ENCODE measurements around the gene KCNQ4. TPM values are rescaled to one million over a fixed set of nuclear protein-coding genes. Genes with fewer than 3 reads are reported as not detected.

KCNQ4 gene
- total RNA-seq, 5 donors from 2014 or later (not counting 1 experiment from before 2014, with no cell fraction given): 0.10 to 0.35 (median 0.26) TPM

- no peak overlapping the region for H3K27ac Mint-ChIP-seq
- H3K36me3 Mint-ChIP-seq: no peaks in the 10 kb centered on the region
- Histone ChIP-seq H3K4me1 (ENCODE audit: control insufficient read depth in 1 of 2, extremely low read depth in 1 of 2, insufficient read depth in 2 of 2, low read length in 2 of 2) (peaks cover 0 to 18% of the 10 kb centered on the region in 2 experiments), H3K27ac (ENCODE audit: low read length) (no peak overlapping the region), H3K9me3 (no peaks in the 10 kb centered on the region), H3K27me3 (replicated peaks in 1 of 2; ENCODE audit: control insufficient read depth in 2 of 2, extremely low read depth in 1 of 2, insufficient read depth in 2 of 2, low read length in 1 of 2) (peaks cover 0 to 43% of the 10 kb centered on the region in 2 experiments), H3K4me3 (ENCODE audit: control insufficient read depth in 1 of 2, extremely low read depth in 1 of 2, low read length in 1 of 2) (no peak overlapping the region), H3K36me3 (ENCODE audit: control insufficient read depth in 2 of 2, extremely low read depth in 1 of 2, insufficient read depth in 1 of 2, low read length in 1 of 2) (no peaks in the 10 kb centered on the region)
- H3K9me3 Mint-ChIP-seq: peaks cover 0 to 5% (median 4%) of the 10 kb centered on the region in 3 donors
- DNase-seq (no peak), ATAC-seq (replicated peaks in 1 of 4) (no peak)
- ChIA-PET POLR2A (no interaction called here), CTCF (no interaction called here)
- H3K4me1 Mint-ChIP-seq: peaks cover 8 to 23% (median 15%) of the 10 kb centered on the region in 3 donors
- 92% methylated on average over 2 of the region's 6 CpGs for WGBS (ENCODE audit: insufficient coverage)
- no peak overlapping the region for H3K4me3 Mint-ChIP-seq
- H3K27me3 Mint-ChIP-seq: peaks cover 30 to 33% of the 10 kb centered on the region in 2 donors
These were observed 97.4 kb downstream of the KCNQ4 start for GRCh38 chr1:40880813-40881549.

- Mint-ChIP-seq H3K4me1 (peaks cover 3 to 13% (median 6%) of the 10 kb centered on the region in 3 donors), H3K36me3 (no peaks in the 10 kb centered on the region), H3K4me3 (peak overlapping the region in 2 of 3 donors; percentile 19 to 60), H3K9me3 (no peaks in the 10 kb centered on the region), H3K27me3 (peaks cover 51 to 54% of the 10 kb centered on the region in 2 donors), H3K27ac (no peak overlapping the region)
- WGBS (ENCODE audit: insufficient coverage): 27% methylated on average over 62 of the region's 73 CpGs
- H3K36me3 ChIP-seq (ENCODE audit: control insufficient read depth in 2 of 2, extremely low read depth in 1 of 2, insufficient read depth in 1 of 2, low read length in 1 of 2): no peaks in the 10 kb centered on the region
- H3K27ac ChIP-seq (ENCODE audit: low read length): no peak overlapping the region
- DNase-seq: no peak
- H3K27me3 ChIP-seq (replicated peaks in 1 of 2; ENCODE audit: control insufficient read depth in 2 of 2, extremely low read depth in 1 of 2, insufficient read depth in 2 of 2, low read length in 1 of 2): peaks cover 2 to 61% of the 10 kb centered on the region in 2 experiments
- no peak overlapping the region for H3K4me3 ChIP-seq (ENCODE audit: control insufficient read depth in 1 of 2, extremely low read depth in 1 of 2, low read length in 1 of 2)
- ChIA-PET CTCF (no interaction called here), POLR2A (no interaction called here)
- H3K4me1 ChIP-seq (ENCODE audit: control insufficient read depth in 1 of 2, extremely low read depth in 1 of 2, insufficient read depth in 2 of 2, low read length in 2 of 2): peaks cover 0 to 4% of the 10 kb centered on the region in 2 experiments
- no peaks in the 10 kb centered on the region for H3K9me3 ChIP-seq
- ATAC-seq (replicated peaks in 1 of 4): peak in 2 of 4 experiments; percentile 13 to 16
These were observed 100.6 kb downstream of the KCNQ4 start for GRCh38 chr1:40884055-40884795.

DNA sequence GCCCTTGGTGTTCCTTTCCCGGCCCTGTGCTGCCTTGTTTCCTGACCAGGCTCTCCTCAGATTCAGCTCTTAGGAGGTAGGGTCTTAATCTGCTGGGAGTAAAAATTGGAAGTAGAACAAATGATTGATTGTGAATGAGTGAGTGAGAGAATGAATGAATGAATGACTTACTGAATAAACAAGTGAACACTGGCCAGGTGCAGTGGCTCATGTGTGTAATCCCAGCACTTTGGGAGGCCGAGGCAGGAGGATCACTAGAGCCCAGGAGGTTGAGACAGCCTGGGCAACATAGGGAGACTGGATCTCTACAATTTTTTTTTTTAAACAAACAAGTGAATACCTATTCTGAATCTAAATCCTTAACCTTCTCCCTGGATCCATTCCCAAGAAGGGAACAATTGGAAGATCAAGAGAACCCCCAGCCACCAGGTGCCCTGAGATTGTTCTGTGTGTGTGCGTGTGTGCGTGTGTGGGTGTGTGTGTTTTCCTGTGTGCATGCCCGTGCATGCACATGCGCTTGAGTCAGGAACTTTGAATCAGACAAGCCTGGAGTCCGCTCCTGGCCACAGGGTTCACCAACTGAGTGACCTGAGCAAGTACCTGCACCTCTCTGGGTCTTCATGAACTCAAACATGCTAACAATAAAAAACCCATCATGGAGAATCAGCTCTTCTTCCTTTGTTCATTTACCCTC is 102.9 kb downstream of the KCNQ4 start:
- no peak overlapping the region for H3K4me3 ChIP-seq (ENCODE audit: control insufficient read depth in 1 of 2, extremely low read depth in 1 of 2, low read length in 1 of 2)
- peaks cover 44 to 53% of the 10 kb centered on the region in 2 donors for H3K27me3 Mint-ChIP-seq
- H3K9me3 Mint-ChIP-seq: no peaks in the 10 kb centered on the region
- H3K36me3 ChIP-seq (ENCODE audit: control insufficient read depth in 2 of 2, extremely low read depth in 1 of 2, insufficient read depth in 1 of 2, low read length in 1 of 2): no peaks in the 10 kb centered on the region
- H3K9me3 ChIP-seq: no peaks in the 10 kb centered on the region
- H3K27ac Mint-ChIP-seq: peak overlapping the region in 1 of 2 donors; percentile 8
- H3K4me1 ChIP-seq (ENCODE audit: control insufficient read depth in 1 of 2, extremely low read depth in 1 of 2, insufficient read depth in 2 of 2, low read length in 2 of 2): peaks cover 0 to 4% of the 10 kb centered on the region in 2 experiments
- POLR2A ChIA-PET: interaction anchor here in 1 of 2 donors (0.6 kb wide), 1 partner anchor 411 kb away, joined by 6 read pairs; no protein-coding TSS in a partner anchor
- peaks cover 3 to 13% (median 6%) of the 10 kb centered on the region in 3 donors for H3K4me1 Mint-ChIP-seq
- CTCF ChIA-PET: no interaction called here
- DNase-seq (no peak), ATAC-seq (replicated peaks in 1 of 4) (no peak)
- H3K27me3 ChIP-seq (replicated peaks in 1 of 2; ENCODE audit: control insufficient read depth in 2 of 2, extremely low read depth in 1 of 2, insufficient read depth in 2 of 2, low read length in 1 of 2): peaks cover 2 to 57% of the 10 kb centered on the region in 2 experiments
- H3K27ac ChIP-seq (ENCODE audit: low read length): no peak overlapping the region
- peak overlapping the region in 1 of 3 donors; percentile 9 for H3K4me3 Mint-ChIP-seq
- 67% methylated on average over 3 of the region's 7 CpGs for WGBS (ENCODE audit: insufficient coverage)
- no peaks in the 10 kb centered on the region for H3K36me3 Mint-ChIP-seq

DNA sequence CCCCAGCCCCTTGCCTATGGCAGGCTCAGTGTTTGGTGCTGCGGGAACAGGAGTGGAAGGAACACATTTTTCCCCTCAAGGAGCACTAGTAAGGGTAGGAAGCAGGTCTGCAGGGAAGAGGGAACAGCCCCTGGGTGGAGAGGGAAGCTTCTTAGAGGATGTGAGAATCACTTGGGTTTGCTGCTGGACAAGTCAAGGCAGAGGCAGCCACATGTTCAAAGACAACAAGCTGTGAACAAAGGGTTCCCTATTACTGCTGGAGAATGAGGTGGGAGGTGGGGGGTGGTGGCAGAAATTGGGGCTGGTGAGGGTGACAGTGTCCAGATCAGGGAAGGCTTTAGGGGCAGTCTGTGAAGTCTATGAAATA is 103.4 kb downstream of the KCNQ4 start:
- DNase-seq (no peak), ATAC-seq (replicated peaks in 1 of 4) (no peak)
- H3K9me3 ChIP-seq: no peaks in the 10 kb centered on the region
- H3K4me3 Mint-ChIP-seq: no peak overlapping the region
- no peak overlapping the region for H3K27ac Mint-ChIP-seq
- CTCF ChIA-PET: no interaction called here
- no peaks in the 10 kb centered on the region for H3K9me3 Mint-ChIP-seq
- H3K27me3 Mint-ChIP-seq: peaks cover 44 to 52% of the 10 kb centered on the region in 2 donors
- no CpG with 5 or more reads among the region's 1 CpG for WGBS (ENCODE audit: insufficient coverage)
- peaks cover 3 to 13% (median 6%) of the 10 kb centered on the region in 3 donors for H3K4me1 Mint-ChIP-seq
- no peak overlapping the region for H3K4me3 ChIP-seq (ENCODE audit: control insufficient read depth in 1 of 2, extremely low read depth in 1 of 2, low read length in 1 of 2)
- H3K4me1 ChIP-seq (ENCODE audit: control insufficient read depth in 1 of 2, extremely low read depth in 1 of 2, insufficient read depth in 2 of 2, low read length in 2 of 2): peaks cover 0 to 4% of the 10 kb centered on the region in 2 experiments
- no peak overlapping the region for H3K27ac ChIP-seq (ENCODE audit: low read length)
- no peaks in the 10 kb centered on the region for H3K36me3 Mint-ChIP-seq
- POLR2A ChIA-PET: interaction anchor here in 1 of 2 donors (0.6 kb wide), 1 partner anchor 411 kb away, joined by 6 read pairs; no protein-coding TSS in a partner anchor
- peaks cover 2 to 53% of the 10 kb centered on the region in 2 experiments for H3K27me3 ChIP-seq (replicated peaks in 1 of 2; ENCODE audit: control insufficient read depth in 2 of 2, extremely low read depth in 1 of 2, insufficient read depth in 2 of 2, low read length in 1 of 2)
- no peaks in the 10 kb centered on the region for H3K36me3 ChIP-seq (ENCODE audit: control insufficient read depth in 2 of 2, extremely low read depth in 1 of 2, insufficient read depth in 1 of 2, low read length in 1 of 2)

DNA sequence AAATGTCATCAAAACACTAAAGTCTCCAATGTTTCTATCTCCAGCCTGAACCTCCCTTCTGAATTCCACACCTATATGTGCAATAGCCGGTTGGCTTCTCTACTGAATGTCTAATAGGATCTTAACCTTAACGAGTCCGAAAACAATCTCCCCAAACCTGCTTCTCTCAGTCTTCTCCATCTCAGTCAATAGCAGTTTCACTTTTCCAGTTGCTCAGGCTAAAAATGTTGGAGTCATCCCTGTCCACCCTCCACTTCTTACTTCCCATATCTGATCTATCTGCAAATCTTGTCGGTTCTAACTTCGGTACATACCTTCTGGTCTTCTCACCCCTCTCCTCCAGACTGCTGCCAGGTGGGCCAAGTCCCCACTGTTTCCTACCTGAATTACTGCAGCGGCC is 104.1 kb downstream of the KCNQ4 start:
- ATAC-seq (replicated peaks in 1 of 4): no peak
- Mint-ChIP-seq H3K4me3 (no peak overlapping the region), H3K27ac (no peak overlapping the region), H3K9me3 (no peaks in the 10 kb centered on the region), H3K27me3 (peaks cover 41 to 48% of the 10 kb centered on the region in 2 donors), H3K4me1 (peaks cover 3 to 13% (median 6%) of the 10 kb centered on the region in 3 donors), H3K36me3 (no peaks in the 10 kb centered on the region)
- DNase-seq: no peak
- Histone ChIP-seq H3K36me3 (ENCODE audit: control insufficient read depth in 2 of 2, extremely low read depth in 1 of 2, insufficient read depth in 1 of 2, low read length in 1 of 2) (no peaks in the 10 kb centered on the region), H3K9me3 (no peaks in the 10 kb centered on the region), H3K27me3 (replicated peaks in 1 of 2; ENCODE audit: control insufficient read depth in 2 of 2, extremely low read depth in 1 of 2, insufficient read depth in 2 of 2, low read length in 1 of 2) (peaks cover 2 to 48% of the 10 kb centered on the region in 2 experiments), H3K27ac (ENCODE audit: low read length) (no peak overlapping the region), H3K4me1 (ENCODE audit: control insufficient read depth in 1 of 2, extremely low read depth in 1 of 2, insufficient read depth in 2 of 2, low read length in 2 of 2) (peaks cover 0 to 4% of the 10 kb centered on the region in 2 experiments), H3K4me3 (ENCODE audit: control insufficient read depth in 1 of 2, extremely low read depth in 1 of 2, low read length in 1 of 2) (no peak overlapping the region)
- WGBS (ENCODE audit: insufficient coverage): 88% methylated on average over 6 of the region's 6 CpGs
- CTCF ChIA-PET: no interaction called here
- POLR2A ChIA-PET: no interaction called here

Measured in T-cell (primary cell).